Measurements from ENCODE around the gene NUP98.

DNA sequence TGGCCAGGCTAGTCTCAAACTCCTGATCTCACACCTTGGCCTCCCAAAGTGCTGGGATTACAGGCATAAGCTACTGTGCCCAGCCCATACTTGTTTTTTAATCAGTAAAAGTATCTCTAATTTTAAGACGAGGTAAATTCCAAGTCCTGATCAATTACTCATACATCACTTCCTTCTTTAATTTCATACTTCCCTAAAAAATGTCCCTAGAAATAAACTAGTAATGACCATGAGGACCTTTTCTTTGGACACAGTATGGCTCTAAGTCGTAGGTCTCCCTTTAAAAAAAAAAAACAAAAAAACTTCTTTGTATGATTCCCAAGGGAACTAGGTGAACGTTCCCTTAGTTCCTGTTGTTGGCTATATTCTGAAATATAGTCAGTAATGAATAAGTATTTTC, 29.8 kb downstream of the NUP98 start:
- no peak for TF ChIP-seq SUZ12 (IDR thresholded peaks at IDR 0.05; ENCODE audit: extremely low read depth, insufficient read depth, insufficient read length)
- no peak for TF ChIP-seq ZNF274 (IDR thresholded peaks at IDR 0.05; ENCODE audit: low read depth, low read length)
- no peak for TF ChIP-seq YY1 (IDR thresholded peaks at IDR 0.05; ENCODE audit: insufficient read depth, insufficient read length)
